Measurements from ENCODE around the gene ZNF488.

GRCh38 chr10:47330366-47330765 is 53.7 kb downstream of the ZNF488 start:
- no peak for TF ChIP-seq CTCF (conservative IDR thresholded peaks at IDR 0.05 in 1 of 2, IDR thresholded peaks at IDR 0.05 in 1 of 2; ENCODE audit: extremely low read depth in 1 of 2, insufficient read depth in 1 of 2, low read depth in 1 of 2, low read length in 2 of 2)
- TF ChIP-seq EZH2 (IDR thresholded peaks at IDR 0.05; ENCODE audit: borderline replicate concordance, low read length) = no peak

Measured in mammary epithelial cell (primary cell).